K562 treated with DMSO at 1 percent for 24 hours (cell line): ENCODE results near the gene CCDC190. TPM values are rescaled to one million over a fixed set of nuclear protein-coding genes. Genes with fewer than 3 reads are reported as not detected.

Experiments
- total RNA-seq: library from RNA; unstranded; fragments of 300-600 nt; gene quantifications from 2 replicates; pipeline ENCODE4 v1.2.3, GENCODE V29; 2022; ENCODE audit warnings: low read depth; ENCODE audit not compliant: insufficient read depth

The CCDC190 gene
- not detected in 2 replicates for total RNA-seq

DNA sequence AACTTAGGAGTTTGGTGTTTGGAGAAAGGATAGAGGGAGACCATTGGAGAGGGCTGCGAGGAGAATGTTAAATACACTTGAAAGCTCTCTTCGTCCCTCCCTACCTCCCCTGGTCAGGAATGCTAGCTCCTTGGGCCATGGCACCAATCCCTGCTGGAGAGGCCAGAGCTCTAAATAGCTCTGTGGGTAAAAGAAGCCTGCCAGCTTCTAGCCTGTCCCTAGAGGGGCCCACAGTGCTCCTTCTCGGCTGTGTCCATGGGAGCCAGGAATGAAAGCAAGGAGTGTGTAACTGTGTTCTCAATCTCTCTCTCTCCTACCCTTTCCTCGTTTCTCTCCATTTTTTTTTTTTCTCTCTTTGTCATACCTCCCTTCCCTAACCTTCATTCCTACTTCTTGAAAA, at the start of gene CCDC190:
Gene CCDC190 (minus strand): TSS at position 75 of the 400 bp plus-strand sequence. CDS start 1,529 bp downstream, outside the sequence.

Other genes with a start within 250 kb of the CCDC190 start
- gene DDR2, start 228.7 kb downstream of the CCDC190 start, total RNA-seq: 0.73 and 1.1 TPM in 2 replicates
- gene HSD17B7, start 70.5 kb downstream of the CCDC190 start, total RNA-seq: 20.4 and 37.5 TPM in 2 replicates
- gene RGS4, start 208.2 kb upstream of the CCDC190 start, total RNA-seq: not detected in 2 replicates